ENCODE data around the gene VPS36.

GRCh38 chr13:52399046-52399445 lies 51.4 kb downstream of the VPS36 start:
- TF ChIP-seq REST (IDR thresholded peaks at IDR 0.05) (no peak), CTCF (IDR thresholded peaks at IDR 0.05; ENCODE audit: low read depth, low read length, missing input control) (no peak), ATF3 (IDR thresholded peaks at IDR 0.05) (no peak), HNF4G (IDR thresholded peaks at IDR 0.05) (no peak), JUND (IDR thresholded peaks at IDR 0.05) (no peak), EGR1 (IDR thresholded peaks at IDR 0.05; ENCODE audit: low read depth in 2 of 2) (no peak), MAX (IDR thresholded peaks at IDR 0.05) (no peak), ZBTB33 (IDR thresholded peaks at IDR 0.05) (no peak), HNF4A (conservative IDR thresholded peaks at IDR 0.05) (no peak), RXRA (IDR thresholded peaks at IDR 0.05) (no peak), TAF1 (conservative IDR thresholded peaks at IDR 0.05) (no peak)
